HEK293 (cell line): ENCODE results near the gene NANS.

Source experiments
- CTCF ChIA-PET: fragments of 350-600 bp; formaldehyde crosslinking; extraction: SDS; loops from one replicate; lab custom pipeline; 2021; ENCODE audit warnings: antibody characterized with exemption; lab: Yijun Ruan, JAX
- POLR2A ChIA-PET: fragments of 300-600 bp; formaldehyde crosslinking; extraction: SDS; loops from one replicate; lab custom pipeline; 2020; ENCODE audit warnings: antibody characterized with exemption, inconsistent platforms; lab: Yijun Ruan, JAX
- H3K27ac ChIP-seq: fragments of 200-500 bp; sonication (Bioruptor generic); 2 replicates; pipeline ENCODE4 v1.5.1; 2014; ENCODE audit warnings: low read depth, low read length, control low read depth, inconsistent platforms; ENCODE audit errors: extremely low read depth
- H3K36me3 ChIP-seq, 2 experiments: fragments of 200-500 bp in 1 of 2; sonication (Bioruptor generic) in 1 of 2; 1 replicate in 1 of 2; 2 replicates in 1 of 2; pipeline ENCODE4 v1.5.1; 2014 to 2017; ENCODE audit warnings: inconsistent platforms in 2 of 2, low read length in 2 of 2; ENCODE audit not compliant: control insufficient read depth in 2 of 2, insufficient read depth in 1 of 2
- H3K4me1 ChIP-seq: fragments of 200-500 bp; sonication (Bioruptor generic); 2 replicates; pipeline ENCODE4 v1.5.1; 2014; ENCODE audit warnings: mild to moderate bottlenecking, low read length, inconsistent platforms; ENCODE audit not compliant: control insufficient read depth, insufficient read depth
- H3K4me3 ChIP-seq: 2 replicates; pipeline ENCODE4 v1.5.1; 2011; ENCODE audit warnings: low read depth, mild to moderate bottlenecking, control low read depth, low read length, moderate library complexity
- H3K9me3 ChIP-seq: fragments of 200-500 bp; sonication (Bioruptor generic); 2 replicates; pipeline ENCODE4 v1.5.1; 2014; ENCODE audit warnings: low read depth, low read length, inconsistent platforms; ENCODE audit not compliant: control insufficient read depth, insufficient read depth
- BCL11A ChIP-seq: fragments of 450-650 bp; formaldehyde crosslinking; IDR thresholded peaks from 2 replicates; pipeline ENCODE4 v1.5.1; 2016; ENCODE audit warnings: low read depth, missing biosample characterization, missing genetic modification characterization
- BCL11B ChIP-seq: fragments of 450-650 bp; formaldehyde crosslinking; IDR thresholded peaks from 2 replicates; pipeline ENCODE4 v1.5.1; 2016; ENCODE audit warnings: low read depth, missing biosample characterization, missing genetic modification characterization
- IKZF3 ChIP-seq: fragments of 450-650 bp; IDR thresholded peaks from 2 replicates; pipeline ENCODE4 v1.5.0; 2018; ENCODE audit warnings: missing biosample characterization, mild to moderate bottlenecking, missing genetic modification characterization, moderate library complexity
- KLF9 ChIP-seq: fragments of 450-650 bp; formaldehyde crosslinking; IDR thresholded peaks from 2 replicates; pipeline ENCODE4 v1.5.1; 2016; ENCODE audit warnings: missing biosample characterization, missing genetic modification characterization, low read depth
- SP2 ChIP-seq: fragments of 450-650 bp; formaldehyde crosslinking; IDR thresholded peaks from 2 replicates; pipeline ENCODE4 v1.5.1; 2016; ENCODE audit warnings: missing biosample characterization, missing genetic modification characterization
- WT1 ChIP-seq: fragments of 450-650 bp; formaldehyde crosslinking; IDR thresholded peaks from 2 replicates; pipeline ENCODE4 v1.5.1; 2016; ENCODE audit warnings: missing biosample characterization, missing genetic modification characterization
- ZFP69B ChIP-seq: fragments of 450-650 bp; formaldehyde crosslinking; IDR thresholded peaks from 2 replicates; pipeline ENCODE4 v1.5.1; 2016; ENCODE audit warnings: missing biosample characterization, missing genetic modification characterization
- ZNF274 ChIP-seq, 2 experiments: fragments of 200-500 bp in 1 of 2; fragments of 450-650 bp in 1 of 2; sonication (Bioruptor generic) in 1 of 2; formaldehyde crosslinking in 1 of 2; IDR thresholded peaks; 2 replicates each; pipeline versions ENCODE4 v1.5.1 to v1.6.1; 2014 to 2016; ENCODE audit warnings: borderline replicate concordance in 1 of 2, inconsistent platforms in 1 of 2, low read length in 1 of 2, missing biosample characterization in 1 of 2, missing genetic modification characterization in 1 of 2
- ZNF292 ChIP-seq: fragments of 450-650 bp; formaldehyde crosslinking; IDR thresholded peaks from 2 replicates; pipeline ENCODE4 v1.5.1; 2016; ENCODE audit warnings: low read depth, missing biosample characterization, missing genetic modification characterization, borderline replicate concordance
- ZNF324 ChIP-seq: fragments of 450-650 bp; formaldehyde crosslinking; IDR thresholded peaks from 2 replicates; pipeline ENCODE4 v1.5.1; 2016; ENCODE audit warnings: missing biosample characterization, missing genetic modification characterization
- ZNF350 ChIP-seq: fragments of 450-650 bp; formaldehyde crosslinking; IDR thresholded peaks from 2 replicates; pipeline ENCODE4 v1.5.0; 2017; ENCODE audit warnings: missing biosample characterization, mild to moderate bottlenecking, missing genetic modification characterization
- ZNF391 ChIP-seq: fragments of 450-650 bp; formaldehyde crosslinking; IDR thresholded peaks from 2 replicates; pipeline ENCODE4 v1.5.1; 2016; ENCODE audit warnings: low read depth, missing biosample characterization, missing genetic modification characterization, borderline replicate concordance
- ZNF423 ChIP-seq: fragments of 450-650 bp; formaldehyde crosslinking; IDR thresholded peaks from 2 replicates; pipeline ENCODE4 v1.5.1; 2016; ENCODE audit warnings: missing biosample characterization, missing genetic modification characterization
- ZNF510 ChIP-seq: fragments of 450-650 bp; formaldehyde crosslinking; IDR thresholded peaks from 2 replicates; pipeline ENCODE4 v1.5.1; 2018; ENCODE audit warnings: mild to moderate bottlenecking, missing genetic modification characterization, missing biosample characterization; ENCODE audit not compliant: insufficient replicate concordance
- ZNF555 ChIP-seq: fragments of 450-650 bp; formaldehyde crosslinking; conservative IDR thresholded peaks from 2 replicates; pipeline ENCODE4 v1.5.1; 2017; ENCODE audit warnings: missing biosample characterization, mild to moderate bottlenecking, missing genetic modification characterization, inconsistent platforms
- ZNF580 ChIP-seq: fragments of 450-650 bp; formaldehyde crosslinking; IDR thresholded peaks from 2 replicates; pipeline ENCODE4 v1.5.1; 2016; ENCODE audit warnings: missing biosample characterization, missing genetic modification characterization
- ZNF585B ChIP-seq: fragments of 450-650 bp; formaldehyde crosslinking; IDR thresholded peaks from 2 replicates; pipeline ENCODE4 v1.5.1; 2016; ENCODE audit warnings: missing biosample characterization, missing genetic modification characterization
- ZNF623 ChIP-seq: fragments of 450-650 bp; formaldehyde crosslinking; IDR thresholded peaks from 2 replicates; pipeline ENCODE4 v1.5.1; 2016; ENCODE audit warnings: missing biosample characterization, missing genetic modification characterization
- ZNF664 ChIP-seq: fragments of 450-650 bp; formaldehyde crosslinking; IDR thresholded peaks from 2 replicates; pipeline ENCODE4 v1.5.1; 2016; ENCODE audit warnings: missing biosample characterization, missing genetic modification characterization
- TF ChIP-seq, protein P1 (sequence below): fragments of 450-650 bp; formaldehyde crosslinking; IDR thresholded peaks from 2 replicates; pipeline ENCODE4 v1.5.1; 2017; ENCODE audit warnings: missing biosample characterization, mild to moderate bottlenecking, missing genetic modification characterization, moderate library complexity
- TF ChIP-seq, protein P2 (sequence below): fragments of 450-650 bp; formaldehyde crosslinking; IDR thresholded peaks from 2 replicates; pipeline ENCODE4 v1.5.1; 2017; ENCODE audit warnings: missing biosample characterization, missing genetic modification characterization

Gene NANS

DNA sequence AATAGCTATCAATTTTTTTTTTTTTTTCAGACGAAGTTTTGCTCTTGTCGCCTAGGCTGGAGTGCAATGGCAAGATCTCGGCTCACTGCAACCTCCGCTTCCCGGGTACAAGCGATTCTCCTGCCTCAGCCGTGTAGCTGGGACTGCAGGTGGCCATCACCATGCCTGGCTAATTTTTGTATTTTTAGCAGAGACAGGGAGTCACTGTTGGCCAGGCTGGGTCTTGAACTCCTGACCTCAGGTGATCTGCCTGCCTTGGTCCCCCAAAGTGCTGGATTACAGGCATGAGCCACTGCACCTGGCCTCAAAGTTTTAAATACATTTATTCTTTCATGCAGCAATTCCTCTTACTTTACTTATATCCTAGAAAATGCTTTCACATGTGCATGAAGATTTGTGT lies 44.9 kb downstream of the NANS start (continued):
- TF ChIP-seq BCL11A (tag by site-specific recombination) (no peak), KLF9 (tag by site-specific recombination) (no peak), ZNF274 (IDR thresholded peaks at IDR 0.05; ENCODE audit: low read length) (no peak), ZNF274 (tag by site-specific recombination; IDR thresholded peaks at IDR 0.05; ENCODE audit: borderline replicate concordance) (no peak), IKZF3 (tag by site-specific recombination) (no peak), ZNF350 (no peak), ZNF623 (tag by site-specific recombination) (no peak), ZNF664 (no peak), ZNF292 (no peak), ZNF585B (no peak), ZNF510 (tag by site-specific recombination) (no peak)

DNA sequence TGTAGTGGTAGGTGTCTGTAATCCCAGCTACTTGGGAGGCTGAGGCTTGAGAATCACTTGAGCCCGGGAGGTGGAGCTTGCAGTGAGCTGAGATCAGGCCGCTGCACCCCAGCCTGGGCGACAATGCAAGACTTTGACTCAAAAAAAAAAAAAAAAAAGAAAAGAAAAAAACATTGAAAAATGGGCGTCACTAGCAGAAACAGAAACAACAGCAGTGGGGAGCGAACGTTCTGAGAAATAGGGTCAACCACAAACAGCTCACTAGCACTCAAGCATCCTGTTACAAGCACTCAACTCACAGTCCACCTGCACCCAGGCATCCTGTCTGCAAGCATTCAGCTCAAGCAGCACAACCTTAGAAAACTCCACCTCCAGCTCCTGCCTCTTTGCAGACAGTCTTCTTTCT lies 45.3 kb downstream of the NANS start:
- no peak overlapping the region for H3K27ac ChIP-seq

DNA sequence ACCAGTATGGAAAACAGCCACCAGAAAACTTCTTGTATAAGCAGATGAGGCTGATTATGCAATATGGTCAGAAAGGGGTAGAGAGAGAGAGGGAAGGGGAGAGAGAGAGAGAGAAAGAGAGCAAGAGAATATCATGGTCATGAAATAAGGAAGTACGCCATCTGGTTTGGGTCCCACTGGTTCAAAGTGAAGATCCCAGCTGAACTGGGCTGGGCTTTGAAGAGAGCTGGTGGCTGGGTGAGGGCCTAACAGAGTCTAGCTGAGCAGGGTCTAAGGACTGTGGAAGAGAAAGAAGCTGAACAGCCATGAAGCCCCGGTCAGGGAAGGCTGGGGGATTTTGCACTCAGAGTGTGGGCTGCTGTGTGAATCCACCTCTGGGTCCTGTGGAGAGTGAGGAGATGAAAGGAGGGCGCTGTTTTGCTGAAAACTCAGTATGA lies 47.9 kb downstream of the NANS start:
- POLR2A ChIA-PET = no interaction called here
- Histone ChIP-seq H3K9me3 (no peaks in the 10 kb centered on the region), H3K36me3 (peaks cover 0 to 41% of the 10 kb centered on the region in 2 experiments; a peak in 2 of 3 replicates), H3K4me3 (no peak overlapping the region), H3K4me1 (no peaks in the 10 kb centered on the region), H3K27ac (no peak overlapping the region)
- TF ChIP-seq BCL11B (tag by site-specific recombination) = no peak
- CTCF ChIA-PET = no interaction called here

More for the DNA sequence above, 45.3 kb downstream of the NANS start:
- ChIA-PET CTCF (interaction anchor here (1.1 kb wide), 2 partner anchors 17 to 179 kb away, joined by 3 read pairs; partner anchors contain the start of genes TRIM14 and TRMO), POLR2A (interaction anchor here (0.6 kb wide), 1 partner anchor 155 kb away, joined by 3 read pairs; no protein-coding TSS in a partner anchor)
- Histone ChIP-seq H3K36me3 (peaks cover 0 to 38% of the 10 kb centered on the region in 2 experiments; a peak in 2 of 3 replicates), H3K4me3 (no peak overlapping the region), H3K4me1 (no peaks in the 10 kb centered on the region), H3K9me3 (no peaks in the 10 kb centered on the region)
- TF ChIP-seq WT1 (tag by site-specific recombination) (peak; percentile 40; the same call in 1 of the 2 replicates), SP2 (tag by site-specific recombination) (no peak), ZNF423 (no peak), ZNF580 (tag by site-specific recombination) (no peak), ZNF555 (no peak), ZNF324 (tag by site-specific recombination) (no peak), ZNF391 (tag by site-specific recombination) (no peak), ZFP69B (tag by site-specific recombination) (no peak)

DNA sequence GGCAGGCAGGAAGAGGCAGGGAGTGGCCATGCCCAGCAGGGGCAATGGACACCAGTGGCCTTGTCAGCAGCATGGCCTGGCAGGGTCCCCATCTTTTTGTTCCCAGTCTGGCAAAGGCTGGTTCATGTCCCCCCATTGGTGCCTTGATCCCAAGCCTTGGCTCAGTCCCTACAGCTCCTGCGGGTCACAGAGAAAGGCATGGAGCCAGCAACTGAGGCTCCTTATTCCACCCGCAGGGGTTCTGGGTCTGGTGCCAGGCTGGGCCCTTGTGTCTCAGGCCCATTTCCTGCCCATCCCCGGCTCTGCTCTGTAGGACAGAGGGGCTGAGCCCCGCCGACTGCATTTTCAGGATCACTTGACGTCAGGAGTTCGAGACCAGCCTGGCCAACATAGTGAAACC lies 48.5 kb downstream of the NANS start:
- no peak for TF ChIP-seq ZNF585B
- TF ChIP-seq, protein P1, sequence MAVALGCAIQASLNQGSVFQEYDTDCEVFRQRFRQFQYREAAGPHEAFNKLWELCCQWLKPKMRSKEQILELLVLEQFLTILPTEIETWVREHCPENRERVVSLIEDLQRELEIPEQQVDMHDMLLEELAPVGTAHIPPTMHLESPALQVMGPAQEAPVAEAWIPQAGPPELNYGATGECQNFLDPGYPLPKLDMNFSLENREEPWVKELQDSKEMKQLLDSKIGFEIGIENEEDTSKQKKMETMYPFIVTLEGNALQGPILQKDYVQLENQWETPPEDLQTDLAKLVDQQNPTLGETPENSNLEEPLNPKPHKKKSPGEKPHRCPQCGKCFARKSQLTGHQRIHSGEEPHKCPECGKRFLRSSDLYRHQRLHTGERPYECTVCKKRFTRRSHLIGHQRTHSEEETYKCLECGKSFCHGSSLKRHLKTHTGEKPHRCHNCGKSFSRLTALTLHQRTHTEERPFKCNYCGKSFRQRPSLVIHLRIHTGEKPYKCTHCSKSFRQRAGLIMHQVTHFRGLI (tag by site-specific recombination) = peak; percentile 46; the same call in 1 of the 2 replicates
- TF ChIP-seq, protein P2, sequence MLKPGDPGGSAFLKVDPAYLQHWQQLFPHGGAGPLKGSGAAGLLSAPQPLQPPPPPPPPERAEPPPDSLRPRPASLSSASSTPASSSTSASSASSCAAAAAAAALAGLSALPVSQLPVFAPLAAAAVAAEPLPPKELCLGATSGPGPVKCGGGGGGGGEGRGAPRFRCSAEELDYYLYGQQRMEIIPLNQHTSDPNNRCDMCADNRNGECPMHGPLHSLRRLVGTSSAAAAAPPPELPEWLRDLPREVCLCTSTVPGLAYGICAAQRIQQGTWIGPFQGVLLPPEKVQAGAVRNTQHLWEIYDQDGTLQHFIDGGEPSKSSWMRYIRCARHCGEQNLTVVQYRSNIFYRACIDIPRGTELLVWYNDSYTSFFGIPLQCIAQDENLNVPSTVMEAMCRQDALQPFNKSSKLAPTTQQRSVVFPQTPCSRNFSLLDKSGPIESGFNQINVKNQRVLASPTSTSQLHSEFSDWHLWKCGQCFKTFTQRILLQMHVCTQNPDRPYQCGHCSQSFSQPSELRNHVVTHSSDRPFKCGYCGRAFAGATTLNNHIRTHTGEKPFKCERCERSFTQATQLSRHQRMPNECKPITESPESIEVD = no peak
- CTCF ChIA-PET = interaction anchor here (0.6 to 1.4 kb wide), 6 partner anchors 26 to 768 kb away, joined by 3 to 9 read pairs (median 4); no protein-coding TSS in a partner anchor
- no peaks in the 10 kb centered on the region for H3K4me1 ChIP-seq

More for the DNA sequence above, 48.5 kb downstream of the NANS start:
- Histone ChIP-seq H3K4me3 (no peak overlapping the region), H3K27ac (no peak overlapping the region), H3K36me3 (peaks cover 0 to 41% of the 10 kb centered on the region in 2 experiments; a peak in 2 of 3 replicates), H3K9me3 (no peaks in the 10 kb centered on the region)
- POLR2A ChIA-PET = no interaction called here
